WTC11 (cell line): Measurements from ENCODE around the gene PAOX. TPM values are rescaled to one million over a fixed set of nuclear protein-coding genes. Genes with fewer than 3 reads are reported as not detected.
A peak's percentile ranks its signal among the peaks of the same experiment; 100 is the strongest.

ENCODE experiments used
- ATAC-seq: fragments of 200-7000 bp; cut with Tn5 transposase; 2 replicates; pipeline ENCODE4 v1.10.0; 2021; ENCODE audit warnings: mild to moderate bottlenecking, moderate library complexity
- CTCF ChIA-PET: fragments of 300-600 bp; sonication (Branson Sonifier 250); formaldehyde crosslinking; loops from one replicate; lab custom pipeline; 2021; ENCODE audit warnings: antibody characterized with exemption; lab: Charles Lee
- POLR2A ChIA-PET: fragments of 350-600 bp; sonication (Branson Sonifier 250); formaldehyde crosslinking; loops from one replicate; lab custom pipeline; 2021; ENCODE audit warnings: antibody characterized with exemption; lab: Charles Lee
- DNase-seq: peaks from one replicate; pipeline ENCODE4 v3.0.0; 2021; ENCODE audit warnings: low spot score
- H3K27ac Mint-ChIP-seq: 2 replicates; pipeline ENCODE4 v1.8.0; 2021; ENCODE audit warnings: mixed read lengths
- H3K27me3 Mint-ChIP-seq: 2 replicates; pipeline ENCODE4 v1.8.0; 2021; ENCODE audit warnings: low read depth, mild to moderate bottlenecking, moderate library complexity, mixed read lengths
- H3K36me3 Mint-ChIP-seq: 2 replicates; pipeline ENCODE4 v1.8.0; 2021; ENCODE audit warnings: mixed read lengths
- H3K4me1 Mint-ChIP-seq: 2 replicates; pipeline ENCODE4 v1.8.0; 2022; ENCODE audit warnings: mixed read lengths
- H3K4me3 Mint-ChIP-seq: 2 replicates; pipeline ENCODE4 v1.8.0; 2021; ENCODE audit warnings: mild to moderate bottlenecking, moderate library complexity, mixed read lengths
- H3K9me3 Mint-ChIP-seq: 2 replicates; pipeline ENCODE4 v1.8.0; 2021; ENCODE audit warnings: mixed read lengths
- ATF1 ChIP-seq: sonication (generic); formaldehyde crosslinking; IDR thresholded peaks from 2 replicates; pipeline ENCODE4 v1.8.1; 2023; ENCODE audit warnings: mild to moderate bottlenecking, moderate library complexity, missing genetic modification reagents
- ATF3 ChIP-seq: sonication (generic); formaldehyde crosslinking; conservative IDR thresholded peaks from 2 replicates; pipeline ENCODE4 v1.8.1; 2022; ENCODE audit warnings: mild to moderate bottlenecking, missing genetic modification reagents
- CREB1 ChIP-seq: sonication (generic); formaldehyde crosslinking; IDR thresholded peaks from 2 replicates; pipeline ENCODE4 v1.8.0; 2023; ENCODE audit warnings: mild to moderate bottlenecking, missing genetic modification reagents
- CREM ChIP-seq: sonication (generic); formaldehyde crosslinking; IDR thresholded peaks from 2 replicates; pipeline ENCODE4 v1.8.1; 2022; ENCODE audit warnings: mild to moderate bottlenecking, missing genetic modification reagents, moderate library complexity
- EMX1 ChIP-seq: fragments of 250-450 bp; sonication (Bioruptor Pico); IDR thresholded peaks from 2 replicates; pipeline ENCODE4 v1.8.0; 2021; ENCODE audit warnings: mild to moderate bottlenecking
- ESRRA ChIP-seq: sonication (generic); formaldehyde crosslinking; IDR thresholded peaks from 2 replicates; pipeline ENCODE4 v1.8.1; 2022; ENCODE audit warnings: mild to moderate bottlenecking, missing genetic modification reagents, borderline replicate concordance
- ETV6 ChIP-seq: sonication (generic); formaldehyde crosslinking; IDR thresholded peaks from 2 replicates; pipeline ENCODE4 v1.8.1; 2022; ENCODE audit warnings: mild to moderate bottlenecking, missing genetic modification reagents
- FOXJ3 ChIP-seq: sonication (generic); formaldehyde crosslinking; IDR thresholded peaks from 2 replicates; pipeline ENCODE4 v1.9.0; 2021; ENCODE audit warnings: missing genetic modification reagents, mild to moderate bottlenecking, borderline replicate concordance
- HMGA2 ChIP-seq: fragments of 250-450 bp; sonication (Bioruptor Pico); IDR thresholded peaks from 2 replicates; pipeline ENCODE4 v1.4.0; 2021; ENCODE audit warnings: mild to moderate bottlenecking, moderate library complexity
- IRF1 ChIP-seq: sonication (generic); formaldehyde crosslinking; IDR thresholded peaks from 2 replicates; pipeline ENCODE4 v1.8.0; 2023; ENCODE audit warnings: missing genetic modification reagents
- MYBL2 ChIP-seq: sonication (generic); formaldehyde crosslinking; IDR thresholded peaks from 2 replicates; pipeline ENCODE4 v1.8.1; 2023; ENCODE audit warnings: mild to moderate bottlenecking, moderate library complexity, missing genetic modification reagents
- NR2C2 ChIP-seq: sonication (generic); formaldehyde crosslinking; IDR thresholded peaks from 2 replicates; pipeline ENCODE4 v1.8.0; 2022; ENCODE audit warnings: mild to moderate bottlenecking, missing genetic modification reagents
- RORB ChIP-seq: fragments of 250-450 bp; sonication (Bioruptor Pico); IDR thresholded peaks from 2 replicates; pipeline ENCODE4 v1.9.0; 2021; ENCODE audit warnings: mild to moderate bottlenecking
- TP53 ChIP-seq: sonication (generic); formaldehyde crosslinking; IDR thresholded peaks from 2 replicates; pipeline ENCODE4 v1.8.1; 2023; ENCODE audit warnings: mild to moderate bottlenecking, missing genetic modification reagents
- ZNF263 ChIP-seq: sonication (generic); formaldehyde crosslinking; IDR thresholded peaks from 2 replicates; pipeline ENCODE4 v1.8.1; 2022; ENCODE audit warnings: low read depth, mild to moderate bottlenecking, moderate library complexity, missing genetic modification reagents
- ZSCAN18 ChIP-seq: fragments of 250-450 bp; sonication (Bioruptor Pico); IDR thresholded peaks from 2 replicates; pipeline ENCODE4 v2.1.2; 2022; ENCODE audit warnings: mild to moderate bottlenecking, moderate library complexity
- total RNA-seq: library from RNA; stranded (reverse); gene quantifications from 3 replicates; pipeline ENCODE4 v1.2.3, GENCODE V29; 2021
- TF ChIP-seq, protein P1 (sequence below): sonication (generic); formaldehyde crosslinking; IDR thresholded peaks from 2 replicates; pipeline ENCODE4 v1.8.0; 2022; ENCODE audit warnings: missing genetic modification reagents
- TF ChIP-seq, protein P2 (sequence below): sonication (generic); formaldehyde crosslinking; conservative IDR thresholded peaks from 2 replicates; pipeline ENCODE4 v1.8.1; 2023; ENCODE audit warnings: mild to moderate bottlenecking, low read depth, missing genetic modification reagents, moderate library complexity
- TF ChIP-seq, protein P3 (sequence below): sonication (generic); formaldehyde crosslinking; IDR thresholded peaks from 2 replicates; pipeline ENCODE4 v1.8.1; 2022; ENCODE audit warnings: low read depth, mild to moderate bottlenecking, moderate library complexity, missing genetic modification reagents, borderline replicate concordance
- TF ChIP-seq, protein P4 (sequence below): sonication (generic); formaldehyde crosslinking; IDR thresholded peaks from 2 replicates; pipeline ENCODE4 v1.8.1; 2023; ENCODE audit warnings: mild to moderate bottlenecking, missing genetic modification reagents, moderate library complexity
- TF ChIP-seq, protein P5 (sequence below): fragments of 250-450 bp; sonication (Bioruptor Pico); IDR thresholded peaks from 2 replicates; pipeline ENCODE4 v1.9.0; 2021; ENCODE audit warnings: mild to moderate bottlenecking

Gene PAOX
- total RNA-seq, 1 experiment from 2014 or later, result 3.6 TPM

DNA sequence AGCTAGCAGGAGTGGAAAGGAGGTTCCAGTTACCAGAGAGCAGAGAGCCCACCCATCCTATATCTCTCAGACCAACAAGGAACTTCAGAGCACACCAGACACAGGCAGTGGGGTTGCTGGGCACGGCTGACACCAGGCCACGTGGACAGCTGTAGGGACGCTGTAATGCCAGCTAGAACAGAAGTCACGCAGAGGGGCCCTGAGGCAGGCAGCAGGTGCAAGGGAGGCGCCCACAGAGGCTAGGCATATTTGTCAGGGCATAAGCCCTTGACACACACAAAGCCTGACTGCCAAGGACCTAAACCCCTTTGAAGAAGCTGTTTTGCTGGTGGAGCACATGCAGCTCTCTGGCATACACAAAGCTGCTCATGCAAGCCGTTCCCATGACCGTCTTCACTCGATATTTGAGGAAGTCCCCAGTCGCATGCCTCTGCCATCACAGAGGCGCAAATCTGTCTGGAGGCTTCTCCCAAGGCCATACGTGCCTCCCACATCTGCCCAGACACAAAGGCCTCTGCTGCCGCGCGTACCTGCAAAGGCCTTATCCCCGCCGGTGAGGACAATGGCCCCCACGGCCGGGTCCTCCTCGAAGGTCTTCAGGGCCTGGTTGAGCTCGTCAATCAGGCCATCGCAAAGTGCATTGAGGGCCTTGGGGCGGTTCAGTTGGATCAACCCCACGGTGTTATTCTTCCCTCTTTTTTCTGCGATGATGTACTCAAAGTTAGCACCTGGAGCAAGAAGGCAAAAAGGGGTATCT lies 8.9 kb upstream of the PAOX start (continued):
- TF ChIP-seq ZNF263 (CRISPR knock-in tag) (no peak), CREM (CRISPR knock-in tag) (no peak), EMX1 (CRISPR knock-in tag) (no peak), CREB1 (CRISPR knock-in tag) (no peak), ATF3 (CRISPR knock-in tag) (no peak), IRF1 (CRISPR knock-in tag) (no peak), FOXJ3 (CRISPR knock-in tag) (no peak), ETV6 (no peak), HMGA2 (no peak)
- TF ChIP-seq, protein P1, sequence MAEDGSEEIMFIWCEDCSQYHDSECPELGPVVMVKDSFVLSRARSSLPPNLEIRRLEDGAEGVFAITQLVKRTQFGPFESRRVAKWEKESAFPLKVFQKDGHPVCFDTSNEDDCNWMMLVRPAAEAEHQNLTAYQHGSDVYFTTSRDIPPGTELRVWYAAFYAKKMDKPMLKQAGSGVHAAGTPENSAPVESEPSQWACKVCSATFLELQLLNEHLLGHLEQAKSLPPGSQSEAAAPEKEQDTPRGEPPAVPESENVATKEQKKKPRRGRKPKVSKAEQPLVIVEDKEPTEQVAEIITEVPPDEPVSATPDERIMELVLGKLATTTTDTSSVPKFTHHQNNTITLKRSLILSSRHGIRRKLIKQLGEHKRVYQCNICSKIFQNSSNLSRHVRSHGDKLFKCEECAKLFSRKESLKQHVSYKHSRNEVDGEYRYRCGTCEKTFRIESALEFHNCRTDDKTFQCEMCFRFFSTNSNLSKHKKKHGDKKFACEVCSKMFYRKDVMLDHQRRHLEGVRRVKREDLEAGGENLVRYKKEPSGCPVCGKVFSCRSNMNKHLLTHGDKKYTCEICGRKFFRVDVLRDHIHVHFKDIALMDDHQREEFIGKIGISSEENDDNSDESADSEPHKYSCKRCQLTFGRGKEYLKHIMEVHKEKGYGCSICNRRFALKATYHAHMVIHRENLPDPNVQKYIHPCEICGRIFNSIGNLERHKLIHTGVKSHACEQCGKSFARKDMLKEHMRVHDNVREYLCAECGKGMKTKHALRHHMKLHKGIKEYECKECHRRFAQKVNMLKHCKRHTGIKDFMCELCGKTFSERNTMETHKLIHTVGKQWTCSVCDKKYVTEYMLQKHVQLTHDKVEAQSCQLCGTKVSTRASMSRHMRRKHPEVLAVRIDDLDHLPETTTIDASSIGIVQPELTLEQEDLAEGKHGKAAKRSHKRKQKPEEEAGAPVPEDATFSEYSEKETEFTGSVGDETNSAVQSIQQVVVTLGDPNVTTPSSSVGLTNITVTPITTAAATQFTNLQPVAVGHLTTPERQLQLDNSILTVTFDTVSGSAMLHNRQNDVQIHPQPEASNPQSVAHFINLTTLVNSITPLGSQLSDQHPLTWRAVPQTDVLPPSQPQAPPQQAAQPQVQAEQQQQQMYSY (CRISPR knock-in tag), result no peak
- TF ChIP-seq, protein P2, sequence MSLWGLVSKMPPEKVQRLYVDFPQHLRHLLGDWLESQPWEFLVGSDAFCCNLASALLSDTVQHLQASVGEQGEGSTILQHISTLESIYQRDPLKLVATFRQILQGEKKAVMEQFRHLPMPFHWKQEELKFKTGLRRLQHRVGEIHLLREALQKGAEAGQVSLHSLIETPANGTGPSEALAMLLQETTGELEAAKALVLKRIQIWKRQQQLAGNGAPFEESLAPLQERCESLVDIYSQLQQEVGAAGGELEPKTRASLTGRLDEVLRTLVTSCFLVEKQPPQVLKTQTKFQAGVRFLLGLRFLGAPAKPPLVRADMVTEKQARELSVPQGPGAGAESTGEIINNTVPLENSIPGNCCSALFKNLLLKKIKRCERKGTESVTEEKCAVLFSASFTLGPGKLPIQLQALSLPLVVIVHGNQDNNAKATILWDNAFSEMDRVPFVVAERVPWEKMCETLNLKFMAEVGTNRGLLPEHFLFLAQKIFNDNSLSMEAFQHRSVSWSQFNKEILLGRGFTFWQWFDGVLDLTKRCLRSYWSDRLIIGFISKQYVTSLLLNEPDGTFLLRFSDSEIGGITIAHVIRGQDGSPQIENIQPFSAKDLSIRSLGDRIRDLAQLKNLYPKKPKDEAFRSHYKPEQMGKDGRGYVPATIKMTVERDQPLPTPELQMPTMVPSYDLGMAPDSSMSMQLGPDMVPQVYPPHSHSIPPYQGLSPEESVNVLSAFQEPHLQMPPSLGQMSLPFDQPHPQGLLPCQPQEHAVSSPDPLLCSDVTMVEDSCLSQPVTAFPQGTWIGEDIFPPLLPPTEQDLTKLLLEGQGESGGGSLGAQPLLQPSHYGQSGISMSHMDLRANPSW (CRISPR knock-in tag), result no peak

- DNase-seq (no peak), ATAC-seq (no peak)
- Mint-ChIP-seq H3K27me3 (peaks cover 38% of the 10 kb centered on the region), H3K27ac (no peak overlapping the region), H3K4me3 (peak overlapping the region; percentile 69), H3K36me3 (peaks cover 22% of the 10 kb centered on the region), H3K9me3 (no peaks in the 10 kb centered on the region), H3K4me1 (peaks cover 2% of the 10 kb centered on the region; the same call in 1 of the 2 replicates)
- CTCF ChIA-PET, result interaction anchor here (1.6 kb wide), 1 partner anchor 43 kb away, joined by 7 read pairs; no protein-coding TSS in a partner anchor
- POLR2A ChIA-PET, result no interaction called here
- TF ChIP-seq RORB (no peak), MYBL2 (no peak), ATF1 (no peak), ESRRA (CRISPR knock-in tag) (no peak), TP53 (CRISPR knock-in tag) (no peak), ZSCAN18 (CRISPR knock-in tag) (no peak), NR2C2 (no peak), ETV6 (no peak), ATF3 (CRISPR knock-in tag) (no peak)
- TF ChIP-seq, protein P3, sequence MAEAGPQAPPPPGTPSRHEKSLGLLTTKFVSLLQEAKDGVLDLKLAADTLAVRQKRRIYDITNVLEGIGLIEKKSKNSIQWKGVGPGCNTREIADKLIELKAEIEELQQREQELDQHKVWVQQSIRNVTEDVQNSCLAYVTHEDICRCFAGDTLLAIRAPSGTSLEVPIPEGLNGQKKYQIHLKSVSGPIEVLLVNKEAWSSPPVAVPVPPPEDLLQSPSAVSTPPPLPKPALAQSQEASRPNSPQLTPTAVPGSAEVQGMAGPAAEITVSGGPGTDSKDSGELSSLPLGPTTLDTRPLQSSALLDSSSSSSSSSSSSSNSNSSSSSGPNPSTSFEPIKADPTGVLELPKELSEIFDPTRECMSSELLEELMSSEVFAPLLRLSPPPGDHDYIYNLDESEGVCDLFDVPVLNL (CRISPR knock-in tag), result no peak
- TF ChIP-seq, protein P4, sequence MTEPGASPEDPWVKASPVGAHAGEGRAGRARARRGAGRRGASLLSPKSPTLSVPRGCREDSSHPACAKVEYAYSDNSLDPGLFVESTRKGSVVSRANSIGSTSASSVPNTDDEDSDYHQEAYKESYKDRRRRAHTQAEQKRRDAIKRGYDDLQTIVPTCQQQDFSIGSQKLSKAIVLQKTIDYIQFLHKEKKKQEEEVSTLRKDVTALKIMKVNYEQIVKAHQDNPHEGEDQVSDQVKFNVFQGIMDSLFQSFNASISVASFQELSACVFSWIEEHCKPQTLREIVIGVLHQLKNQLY (CRISPR knock-in tag), result no peak
- TF ChIP-seq, protein P5, sequence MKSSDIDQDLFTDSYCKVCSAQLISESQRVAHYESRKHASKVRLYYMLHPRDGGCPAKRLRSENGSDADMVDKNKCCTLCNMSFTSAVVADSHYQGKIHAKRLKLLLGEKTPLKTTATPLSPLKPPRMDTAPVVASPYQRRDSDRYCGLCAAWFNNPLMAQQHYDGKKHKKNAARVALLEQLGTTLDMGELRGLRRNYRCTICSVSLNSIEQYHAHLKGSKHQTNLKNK (CRISPR knock-in tag), result no peak
Measured at GRCh38 chr10:133372507-133372906, 6.6 kb upstream of the PAOX start.
